ENCODE results near the gene FNIP1. TPM values are rescaled to one million over a fixed set of nuclear protein-coding genes. Genes with fewer than 3 reads are reported as not detected.
"Not testable (repeated sequence)": the region's sequence is repeated elsewhere in the genome, so short reads cannot be mapped to it uniquely, and the experiment has no call there.

FNIP1 gene
- total and polyA plus RNA-seq, 2 of the 13 experiments (the other 11 are each of a cell fraction or from before 2014, with no cell fraction given) = 10.9 to 29.3 TPM

DNA sequence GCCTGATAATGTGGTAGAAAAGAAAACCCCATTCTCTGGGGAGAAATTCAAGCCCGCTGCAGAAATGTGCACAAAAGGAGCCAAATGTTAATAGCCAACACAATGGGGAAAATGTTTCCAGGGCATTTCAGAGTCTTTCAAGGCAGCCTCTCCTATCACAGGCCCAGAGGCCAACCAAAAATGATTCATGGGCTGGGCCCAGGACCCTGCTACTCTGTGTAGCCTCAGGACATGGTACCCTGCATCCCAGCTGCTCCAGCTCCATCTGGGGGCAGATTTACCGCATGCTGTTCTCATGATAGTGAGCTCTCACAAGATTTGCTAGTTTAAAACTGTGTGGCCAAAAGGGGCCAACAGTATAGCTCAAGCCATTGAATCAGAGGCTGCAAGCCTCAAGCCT lies 202.9 kb downstream of the FNIP1 start (continued):
- TF ChIP-seq, protein P1, sequence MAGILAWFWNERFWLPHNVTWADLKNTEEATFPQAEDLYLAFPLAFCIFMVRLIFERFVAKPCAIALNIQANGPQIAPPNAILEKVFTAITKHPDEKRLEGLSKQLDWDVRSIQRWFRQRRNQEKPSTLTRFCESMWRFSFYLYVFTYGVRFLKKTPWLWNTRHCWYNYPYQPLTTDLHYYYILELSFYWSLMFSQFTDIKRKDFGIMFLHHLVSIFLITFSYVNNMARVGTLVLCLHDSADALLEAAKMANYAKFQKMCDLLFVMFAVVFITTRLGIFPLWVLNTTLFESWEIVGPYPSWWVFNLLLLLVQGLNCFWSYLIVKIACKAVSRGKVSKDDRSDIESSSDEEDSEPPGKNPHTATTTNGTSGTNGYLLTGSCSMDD (CRISPR knock-in tag; IDR thresholded peaks at IDR 0.05) = no peak
- TF ChIP-seq, protein P2, sequence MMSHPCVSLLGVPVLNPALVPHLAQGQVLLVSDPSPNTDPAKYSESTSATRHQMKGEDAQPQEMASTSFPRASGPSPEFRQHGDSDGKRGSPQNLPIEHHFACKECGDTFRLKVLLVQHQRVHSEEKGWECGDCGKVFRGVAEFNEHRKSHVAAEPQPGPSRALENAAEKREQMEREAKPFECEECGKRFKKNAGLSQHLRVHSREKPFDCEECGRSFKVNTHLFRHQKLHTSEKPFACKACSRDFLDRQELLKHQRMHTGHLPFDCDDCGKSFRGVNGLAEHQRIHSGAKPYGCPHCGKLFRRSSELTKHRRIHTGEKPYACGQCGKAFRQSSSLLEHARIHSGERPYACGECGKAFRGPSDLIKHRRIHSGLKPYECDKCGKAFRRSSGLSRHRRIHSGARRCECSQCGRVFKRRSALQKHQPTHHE (CRISPR knock-in tag; IDR thresholded peaks at IDR 0.05; ENCODE audit: borderline replicate concordance) = no peak
- TF ChIP-seq NR1H2 (CRISPR knock-in tag; IDR thresholded peaks at IDR 0.05; ENCODE audit: borderline replicate concordance, low read depth) (no peak), SIN3B (IDR thresholded peaks at IDR 0.05; ENCODE audit: low read length) (no peak), ZNF367 (CRISPR knock-in tag; IDR thresholded peaks at IDR 0.05; ENCODE audit: borderline replicate concordance) (no peak), ASH2L (IDR thresholded peaks at IDR 0.05; ENCODE audit: insufficient read length, low read depth, low read length) (no peak), ATAD3A (CRISPR knock-in tag; IDR thresholded peaks at IDR 0.05) (no peak)
- TF ChIP-seq, protein P3, sequence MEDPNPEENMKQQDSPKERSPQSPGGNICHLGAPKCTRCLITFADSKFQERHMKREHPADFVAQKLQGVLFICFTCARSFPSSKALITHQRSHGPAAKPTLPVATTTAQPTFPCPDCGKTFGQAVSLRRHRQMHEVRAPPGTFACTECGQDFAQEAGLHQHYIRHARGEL (CRISPR knock-in tag; IDR thresholded peaks at IDR 0.05) = no peak

DNA sequence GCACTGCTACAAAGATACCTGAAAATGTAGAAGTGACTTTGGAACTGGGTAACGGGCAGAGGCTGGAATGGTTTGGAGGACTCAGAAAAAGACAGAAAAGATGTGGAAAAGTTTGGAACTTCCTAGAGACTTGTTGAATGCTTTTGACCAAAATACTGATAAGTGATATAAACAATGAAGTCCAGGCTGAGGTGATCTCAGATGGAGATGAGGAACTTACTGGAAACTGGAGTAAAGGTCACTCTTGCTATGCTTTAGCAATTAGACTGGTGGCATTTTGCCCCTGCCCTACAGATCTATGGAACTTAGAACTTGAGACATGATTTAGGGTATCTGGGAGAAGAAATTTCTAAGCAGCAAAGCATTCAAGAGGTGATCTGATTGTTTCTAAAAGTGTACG lies 203.4 kb downstream of the FNIP1 start:
- WGBS (ENCODE audit: low lambda C conversion rate) = 97% methylated on average over 2 of the region's 2 CpGs
- peaks cover 45% of the 10 kb centered on the region for H3K79me2 ChIP-seq (ENCODE audit: insufficient read depth, low read length)

More for the DNA sequence above, 203.4 kb downstream of the FNIP1 start:
- DNase-seq (ENCODE audit: low spot score); intact Hi-C loops (cut with micrococcal nuclease; ENCODE audit: unreplicated experiment); ATAC-seq; H2AFZ ChIP-seq (ENCODE audit: low read length); H3K4me3 ChIP-seq (replicated peaks in 1 of 3; ENCODE audit: insufficient read depth in 1 of 3, low read depth in 2 of 3, low read length in 3 of 3); H4K20me1 ChIP-seq (ENCODE audit: insufficient read depth, low read length); POLR2A ChIA-PET; BruUV-seq (replicated peaks); in situ Hi-C loops (cut with HindIII; ENCODE audit: extremely low pct_ligation_motif_present, low pct_unique_long_range_greater_than_20kb); CTCF ChIA-PET (ENCODE audit: low intra/inter-chr PET ratio, low total read pairs); H3K9ac ChIP-seq (ENCODE audit: insufficient read depth, low read depth, low read length); H3K4me2 ChIP-seq (ENCODE audit: low read depth, low read length); H3K9me3 ChIP-seq (ENCODE audit: low read length); FAIRE-seq; H3K27ac ChIP-seq (ENCODE audit: extremely low read length, insufficient read depth, low read length); H3K27me3 ChIP-seq (ENCODE audit: control insufficient read depth in 1 of 2, insufficient read depth in 2 of 2, low read length in 2 of 2): not testable (repeated sequence)
- H3K36me3 ChIP-seq (replicated peaks in 1 of 2; ENCODE audit: control insufficient read depth in 1 of 2, insufficient read depth in 2 of 2, low read length in 2 of 2) = peaks cover 3 to 13% of the 10 kb centered on the region in 2 experiments; a peak in 4 of 5 replicates
- H3K4me1 ChIP-seq (ENCODE audit: insufficient read depth, low read length) = peaks cover 21% of the 10 kb centered on the region; the same call in 1 of the 2 replicates
- peak; percentile 51; the same call in 1 of the 2 replicates for TF ChIP-seq PPARG (CRISPR knock-in tag; conservative IDR thresholded peaks at IDR 0.05)

Other genes starting within 250 kb of the FNIP1 start
- 23.3 and 24.6 TPM in 2 replicates for gene RAPGEF6, start 161.8 kb downstream of the FNIP1 start, total RNA-seq (2016; rRNA removed; fragmentation: Illumina TruSeq; extraction: Trizol)
- 7.3 and 7.7 TPM in 2 replicates for gene RAPGEF6, start 161.8 kb downstream of the FNIP1 start, polyA plus RNA-seq (2011; rRNA removed)
- gene MEIKIN, start 148.6 kb upstream of the FNIP1 start, total RNA-seq (2016; rRNA removed; fragmentation: Illumina TruSeq; extraction: Trizol) = not detected in 2 replicates
- not detected in 2 replicates for gene MEIKIN, start 148.6 kb upstream of the FNIP1 start, polyA plus RNA-seq (2011; rRNA removed)
- gene ACSL6, start 214.6 kb upstream of the FNIP1 start, total RNA-seq (2016; rRNA removed; fragmentation: Illumina TruSeq; extraction: Trizol) = 2.5 and 3.7 TPM in 2 replicates
- 3.8 and 8.3 TPM in 2 replicates for gene ACSL6, start 214.6 kb upstream of the FNIP1 start, polyA plus RNA-seq (2011; rRNA removed)

Data from HepG2 (cell line).